Ammon's horn (tissue), 1 donor: ENCODE data around the gene CDH23.

Experiments used
- DNase-seq: peaks from one replicate; pipeline ENCODE4 v3.0.0-alpha.2; 2016; ENCODE audit warnings: low spot score

CDH23 gene

DNA sequence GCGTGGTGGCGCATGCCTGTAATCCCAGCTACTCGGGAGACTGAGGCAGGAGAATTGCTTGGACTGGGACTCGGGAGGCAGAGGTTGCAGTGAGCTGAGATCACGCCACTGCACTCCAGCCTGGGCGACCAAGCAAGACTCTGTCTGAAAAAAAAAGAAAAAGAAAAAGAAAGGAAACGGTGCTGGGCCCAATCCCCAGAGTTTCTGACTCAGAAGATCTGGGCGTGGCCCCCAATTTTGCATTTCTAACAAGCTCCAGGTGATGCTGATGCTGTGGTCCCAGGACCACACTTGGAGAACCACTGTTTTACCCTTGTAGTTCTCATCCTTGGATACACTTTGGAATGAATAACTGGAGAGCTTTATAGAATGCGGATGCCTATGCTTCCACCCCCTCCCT is 243.9 kb downstream of the CDH23 start:
- DNase-seq: no peak

DNA sequence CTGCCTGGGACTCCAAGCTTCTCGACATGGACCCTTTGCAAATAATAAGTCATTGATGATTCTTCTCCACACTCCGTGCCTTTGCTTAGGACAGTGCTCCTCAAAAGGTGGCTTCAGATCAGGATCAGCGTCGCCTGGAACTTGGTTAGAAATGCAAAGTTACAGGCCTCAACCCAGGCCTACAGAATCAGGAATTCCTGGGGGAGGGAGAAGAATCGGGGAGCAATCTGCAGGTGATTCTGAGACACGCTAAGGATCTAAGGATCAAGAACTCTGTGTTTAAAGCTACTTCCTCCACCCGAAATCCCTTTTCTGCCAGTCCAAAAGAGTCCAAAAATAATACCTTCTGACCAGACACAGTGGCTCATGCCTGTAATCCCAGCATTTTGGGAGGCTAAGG is 244.7 kb downstream of the CDH23 start:
- DNase-seq: no peak

DNA sequence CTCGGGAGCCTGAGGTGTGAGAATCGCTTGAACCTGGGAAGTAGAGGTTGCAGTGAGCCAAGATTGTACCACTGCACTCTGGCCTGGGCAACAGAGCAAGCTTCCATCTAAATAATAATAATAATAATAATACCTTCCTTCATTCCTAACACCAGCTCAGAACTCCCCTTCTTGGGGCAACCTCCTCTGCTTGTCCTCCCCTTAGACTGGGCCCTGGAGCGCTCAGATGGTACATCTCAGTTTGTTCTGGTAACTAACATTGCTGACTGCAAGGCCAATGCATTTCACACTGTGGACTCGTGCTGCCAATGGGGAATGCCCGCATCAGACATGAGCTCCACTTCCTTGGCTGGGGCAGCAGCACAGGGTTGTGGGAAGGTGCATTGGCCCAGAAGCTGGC is 245.3 kb downstream of the CDH23 start:
- no peak for DNase-seq

DNA sequence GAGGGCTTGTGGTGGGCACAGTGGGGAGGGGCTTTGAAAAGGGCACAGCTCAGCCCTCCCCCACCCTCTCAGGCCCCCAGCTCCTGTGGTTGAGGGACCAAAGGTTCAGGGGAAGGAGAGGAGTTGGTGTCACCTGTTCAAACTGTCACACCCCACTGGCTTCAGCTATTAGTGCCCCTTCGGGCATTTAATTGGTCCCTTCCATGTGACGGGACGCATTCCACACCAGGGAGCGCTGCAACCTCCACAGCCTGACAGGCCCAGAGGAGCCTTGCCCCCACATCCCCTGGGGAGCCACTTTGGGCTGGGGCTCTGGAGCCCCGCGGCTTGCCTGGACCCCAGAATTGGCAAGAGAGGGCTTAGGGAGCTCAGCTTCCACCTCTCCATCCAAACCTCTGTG is 247.2 kb downstream of the CDH23 start:
- no peak for DNase-seq

DNA sequence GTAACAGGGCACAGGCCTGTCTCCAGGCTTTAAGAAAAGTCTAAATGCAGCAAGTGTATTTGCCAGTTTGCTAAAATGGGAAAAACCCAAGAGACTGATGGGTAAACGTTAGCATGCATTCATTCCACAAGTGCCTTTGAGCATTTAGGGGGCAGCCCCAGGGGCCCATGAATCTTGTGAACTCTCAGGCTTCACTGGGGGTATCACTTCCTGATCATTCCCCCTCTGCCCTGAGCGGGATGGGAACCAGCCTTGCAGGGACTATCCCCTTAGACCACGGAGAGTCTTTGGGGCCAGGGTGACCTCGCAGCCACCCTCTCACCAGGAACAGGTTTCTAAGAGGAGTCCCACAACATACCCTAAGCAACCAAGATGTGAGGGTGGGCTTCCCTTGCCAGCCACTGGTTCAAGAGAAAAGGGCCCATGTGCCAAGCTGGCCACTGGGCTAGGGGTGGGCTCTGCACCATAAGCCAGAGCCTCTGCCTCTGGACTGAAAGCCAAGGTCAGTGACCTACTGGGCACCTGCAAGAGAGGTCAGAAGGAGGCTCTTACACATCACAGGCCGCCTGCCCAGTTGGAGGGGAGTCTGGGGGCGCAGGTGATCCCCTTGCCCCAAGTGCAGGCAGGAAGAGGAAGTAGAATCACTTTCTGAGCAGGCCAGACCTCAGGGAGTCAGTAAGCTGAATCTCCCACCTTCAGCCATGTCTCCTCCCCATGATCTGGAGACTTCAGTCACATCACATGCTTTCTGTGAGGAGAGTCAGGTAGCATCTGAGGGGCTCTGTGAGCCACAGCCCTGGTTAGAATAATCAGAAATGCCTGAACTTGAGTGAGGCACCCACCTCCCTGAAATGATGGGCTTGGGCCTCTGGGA is 247.8 kb downstream of the CDH23 start:
- no peak for DNase-seq

DNA sequence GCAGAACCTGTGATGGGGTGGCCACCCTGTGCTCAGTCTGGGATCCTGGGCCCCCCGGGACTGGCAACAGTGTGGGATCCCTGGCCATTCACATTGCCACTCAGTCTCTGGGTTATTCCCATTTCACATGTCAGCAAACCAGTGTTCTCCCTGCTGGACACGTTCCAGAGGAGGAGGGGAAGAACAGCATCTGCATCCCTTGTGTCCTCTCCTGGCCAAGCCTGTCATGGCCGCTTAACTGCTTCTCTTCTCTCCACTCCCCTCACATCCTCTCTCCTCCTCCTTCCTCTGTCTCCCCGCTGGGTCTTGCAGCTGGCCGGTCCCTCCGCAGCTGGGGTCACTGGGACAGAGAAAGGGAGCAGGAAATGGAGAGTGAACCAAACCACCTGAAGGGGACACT is 248.5 kb downstream of the CDH23 start:
- DNase-seq: no peak

DNA sequence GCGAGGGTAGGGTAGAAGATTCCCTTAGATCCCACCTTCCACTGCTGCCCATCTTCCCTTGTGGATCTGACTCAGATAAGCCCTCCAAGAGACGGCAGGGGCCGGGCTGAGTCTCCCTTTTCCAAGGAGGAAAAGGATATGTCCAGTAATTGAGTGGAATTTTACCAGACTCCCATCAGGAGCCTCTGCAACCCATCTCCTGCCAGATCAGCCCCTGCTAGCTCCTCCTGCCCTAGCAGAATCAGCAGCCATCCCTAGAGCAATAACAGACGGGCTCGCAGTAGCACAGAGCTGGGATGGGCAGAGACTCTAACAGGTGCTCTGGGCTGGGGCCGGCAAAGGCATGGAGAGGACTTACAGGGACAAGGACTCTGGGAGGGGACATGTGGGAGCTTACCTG is 249.3 kb downstream of the CDH23 start:
- DNase-seq: no peak

DNA sequence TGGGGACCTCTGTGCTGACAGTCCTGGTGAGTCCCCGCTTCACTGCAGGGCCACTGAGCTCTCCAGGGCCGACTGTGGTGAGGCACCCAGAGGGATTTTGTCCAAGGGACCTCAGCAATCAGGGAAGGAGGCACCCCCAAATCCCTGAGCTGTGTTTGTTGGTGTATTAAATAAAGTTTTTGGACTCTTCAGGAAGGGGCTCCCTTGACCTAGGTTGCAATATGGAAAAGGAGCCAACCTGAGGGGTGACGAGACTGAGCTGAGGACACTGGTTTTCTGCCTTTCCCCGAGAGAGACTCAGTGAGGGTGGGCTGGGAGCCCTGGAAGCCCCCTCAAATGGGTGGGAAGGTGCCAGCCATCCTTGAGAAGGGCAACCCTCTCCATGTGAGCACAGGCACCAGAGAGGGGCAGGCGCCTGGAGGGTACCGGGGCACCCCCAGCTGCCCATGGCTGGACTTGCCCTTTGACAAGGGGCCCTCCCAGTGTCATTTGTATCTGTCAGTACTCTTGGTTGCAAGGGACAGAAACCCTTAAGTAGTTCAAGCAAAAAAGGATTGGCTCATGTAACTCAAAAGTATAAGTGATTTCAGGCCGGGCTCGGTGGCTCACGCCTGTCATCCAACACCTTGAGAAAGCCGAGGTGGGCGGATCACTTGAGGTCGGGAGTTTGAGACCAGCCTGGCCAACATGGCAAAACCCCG is 250.0 kb downstream of the CDH23 start:
- no peak for DNase-seq

DNA sequence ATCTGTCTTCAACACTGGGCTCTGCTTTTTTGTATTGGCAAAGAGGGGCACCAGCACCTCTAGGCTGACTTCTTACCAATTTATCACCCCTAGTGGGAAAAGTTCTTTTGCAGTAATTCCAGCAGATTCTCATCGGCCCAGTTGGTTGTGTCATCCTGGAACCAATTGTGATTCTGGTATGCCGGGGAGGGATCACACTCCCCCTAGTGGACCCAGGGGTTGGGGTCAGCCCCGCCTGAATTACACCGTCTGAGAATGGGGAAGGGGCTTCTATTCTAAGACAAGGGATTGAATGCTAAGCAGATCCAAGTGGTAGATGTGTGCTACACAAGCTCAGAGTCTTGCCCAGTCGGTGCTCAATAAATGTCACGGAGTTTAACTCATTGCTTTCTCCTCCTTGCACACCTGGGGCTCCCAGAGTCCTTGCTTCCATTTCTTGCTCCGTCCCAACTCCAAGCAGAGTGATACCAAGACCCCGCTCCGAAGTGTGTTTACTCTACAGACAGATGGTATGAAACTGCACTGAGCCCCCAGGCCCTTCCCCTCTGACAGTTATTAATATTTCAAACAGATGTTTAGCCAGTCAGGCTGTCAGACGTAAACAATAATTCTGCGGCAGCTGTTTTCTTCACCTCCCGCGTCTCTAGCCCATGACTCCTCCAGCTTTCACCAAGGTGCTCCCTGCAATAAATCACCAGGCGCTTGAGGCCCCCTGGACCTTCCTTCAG is 251.0 kb downstream of the CDH23 start:
- no peak for DNase-seq

DNA sequence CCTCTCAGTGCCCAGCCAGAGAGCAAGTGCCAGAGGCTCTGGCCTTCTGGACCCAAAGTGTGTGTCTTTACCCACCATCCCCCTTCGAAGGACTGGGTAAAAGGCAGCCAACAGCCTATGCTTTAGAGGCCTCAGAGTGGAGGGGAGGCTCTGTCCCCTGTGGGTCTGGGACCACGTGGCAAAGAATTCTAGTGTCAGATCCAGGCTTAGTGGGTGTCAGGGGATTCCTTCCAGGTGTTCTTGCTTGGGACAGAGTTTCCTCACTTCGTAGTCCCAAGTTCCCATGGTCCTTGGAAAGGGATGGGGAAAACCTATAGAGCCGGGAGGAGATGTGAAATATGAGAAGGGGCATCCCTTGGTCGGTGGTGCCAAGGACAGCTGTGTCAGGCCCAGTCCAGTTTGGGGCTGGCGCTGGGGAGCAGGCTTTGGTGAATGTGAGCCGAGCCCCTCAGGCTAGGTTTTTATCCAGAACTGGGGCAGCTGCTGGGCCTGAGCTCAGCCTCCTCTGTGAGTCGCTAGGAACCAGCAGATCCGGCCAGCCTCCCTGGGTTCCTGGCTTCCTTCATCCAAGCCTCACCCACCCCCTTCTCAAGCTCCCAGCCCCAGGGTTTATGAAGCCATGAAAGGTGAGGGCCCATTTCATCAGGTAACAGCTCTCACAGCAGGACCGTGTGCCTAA is 251.7 kb downstream of the CDH23 start:
- no peak for DNase-seq

DNA sequence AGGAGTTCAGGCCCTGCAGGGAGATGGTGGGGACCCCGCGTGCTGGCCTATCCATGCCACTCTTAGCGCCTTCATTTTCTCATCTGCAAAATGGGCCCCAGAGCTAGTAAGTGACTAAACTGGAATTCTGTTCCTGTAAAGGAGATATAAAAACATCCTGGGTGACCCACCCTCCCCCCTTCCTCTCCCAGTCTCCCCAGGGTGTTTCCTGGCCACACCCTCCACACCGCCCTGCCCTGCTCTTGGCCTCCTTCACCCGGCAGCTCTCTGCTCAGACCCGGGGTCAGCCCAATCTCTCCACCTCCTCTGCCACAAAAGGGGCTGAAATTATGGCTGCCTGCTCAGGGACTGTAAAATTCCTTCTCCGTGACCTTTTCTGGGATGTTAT is 252.2 kb downstream of the CDH23 start:
- DNase-seq: no peak

DNA sequence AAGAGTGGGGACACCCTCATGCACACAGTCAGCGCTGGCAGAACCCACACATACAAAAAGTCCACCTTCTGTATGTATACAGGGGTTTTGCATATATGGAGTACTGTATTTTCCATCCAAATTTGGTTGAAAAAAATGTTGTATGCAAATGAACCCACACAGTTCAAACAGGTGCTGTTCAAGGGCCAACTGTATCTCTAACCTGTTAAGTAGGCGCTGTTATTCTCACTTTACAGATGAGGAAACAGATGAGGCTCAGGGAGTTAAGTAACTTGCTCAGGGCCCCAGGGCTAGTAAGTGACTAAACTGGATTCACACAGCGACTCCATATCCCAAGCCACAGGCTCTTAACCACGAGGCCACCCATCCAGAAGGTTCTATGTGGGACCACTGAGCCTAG is 252.9 kb downstream of the CDH23 start:
- no peak for DNase-seq

DNA sequence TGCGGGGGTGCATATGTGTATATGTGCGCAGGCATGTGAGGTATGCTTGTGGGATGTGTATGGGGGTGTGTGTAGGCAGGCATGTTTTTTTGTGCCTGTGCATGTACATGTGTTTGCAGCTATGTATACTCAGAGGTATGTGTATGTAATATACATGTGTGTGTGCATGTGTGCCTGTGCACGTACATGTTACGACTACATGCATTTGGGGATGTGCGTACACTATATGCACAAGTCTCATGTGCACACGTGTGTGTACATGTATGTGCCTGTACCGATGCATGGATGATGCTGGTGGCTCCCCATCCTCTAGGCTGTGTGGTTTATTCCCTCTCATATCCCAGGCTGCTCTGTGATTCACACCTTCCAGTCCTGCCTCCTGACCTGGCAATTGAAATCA is 253.7 kb downstream of the CDH23 start:
- no peak for DNase-seq

DNA sequence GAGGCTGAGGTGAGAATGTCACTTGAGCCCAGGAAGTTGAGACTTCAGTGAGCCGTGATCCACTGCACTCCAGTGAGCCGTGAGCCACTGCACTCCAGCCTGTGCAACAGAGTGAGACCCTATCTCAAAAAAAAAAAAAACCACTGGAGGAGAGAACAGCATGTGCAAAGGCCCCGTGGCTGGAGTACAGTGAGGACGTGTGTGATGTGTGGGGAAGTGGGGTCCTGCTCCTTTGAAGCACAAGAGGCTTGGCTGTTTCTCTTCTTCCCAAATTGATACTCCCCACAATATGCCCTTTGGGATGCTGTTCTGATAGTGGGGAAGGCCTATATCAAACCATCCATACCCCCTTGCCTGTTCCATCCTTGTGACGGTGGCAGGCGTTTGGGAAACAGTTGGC is 254.7 kb downstream of the CDH23 start:
- no peak for DNase-seq

DNA sequence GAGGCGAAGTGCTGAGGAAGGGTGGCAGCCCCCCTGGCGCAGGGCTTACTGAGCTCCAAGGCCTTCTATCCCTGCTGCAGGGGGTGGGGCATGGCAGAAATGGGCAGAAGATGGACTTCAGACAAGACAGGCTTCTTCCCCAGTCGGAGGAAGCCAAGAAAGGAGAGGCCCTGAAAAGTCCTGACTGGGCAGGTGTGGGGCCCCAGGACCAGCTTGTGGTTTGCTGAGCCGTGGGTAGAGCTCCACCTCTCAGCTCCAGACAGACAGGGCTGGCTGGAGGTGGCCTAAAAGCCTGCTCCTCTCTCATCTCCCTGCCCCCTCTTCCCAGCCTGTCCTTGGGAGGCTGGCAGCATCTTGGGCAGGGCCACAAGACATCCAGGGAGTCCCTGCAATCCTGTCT is 255.2 kb downstream of the CDH23 start:
- no peak for DNase-seq

DNA sequence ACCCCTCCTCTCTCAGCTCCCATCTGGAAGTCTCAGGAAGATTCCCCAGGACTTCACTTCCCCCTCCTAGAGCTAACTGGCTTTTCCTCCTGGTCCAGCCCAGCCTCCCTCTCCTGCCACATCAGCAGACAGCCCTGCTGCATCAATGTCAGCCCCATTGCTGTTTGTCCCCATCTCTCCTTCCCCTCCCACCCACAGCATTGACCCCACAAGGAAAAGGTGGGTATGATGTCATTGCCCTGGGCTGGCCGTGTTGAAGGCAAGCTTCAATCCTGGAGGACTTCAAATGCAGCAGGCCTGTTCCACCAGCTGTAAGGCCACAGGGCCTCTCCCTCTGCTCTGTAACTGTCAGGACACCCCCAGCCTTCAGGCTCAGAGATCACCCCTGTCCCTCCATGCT is 256.3 kb downstream of the CDH23 start:
- DNase-seq: no peak

DNA sequence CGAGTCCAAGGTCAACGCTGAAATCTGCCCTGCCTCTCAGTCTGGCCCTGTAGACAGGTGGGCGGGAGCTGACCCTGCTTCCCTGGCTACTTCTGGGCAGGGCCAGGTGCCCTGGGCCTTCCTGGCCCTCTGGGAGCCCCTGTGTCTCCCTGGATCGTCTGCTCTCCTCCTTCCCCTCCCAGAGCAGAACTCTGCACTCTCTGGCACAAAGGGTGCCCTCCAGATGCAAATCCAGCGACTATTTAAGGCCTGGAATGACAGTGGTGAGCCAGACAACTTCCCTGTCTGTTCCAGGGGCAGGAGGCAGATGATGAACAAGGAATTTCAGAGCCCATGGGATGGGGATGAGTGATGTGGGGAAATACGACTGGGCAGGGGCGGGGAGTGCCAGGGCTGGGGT is 259.5 kb downstream of the CDH23 start:
- no peak for DNase-seq

DNA sequence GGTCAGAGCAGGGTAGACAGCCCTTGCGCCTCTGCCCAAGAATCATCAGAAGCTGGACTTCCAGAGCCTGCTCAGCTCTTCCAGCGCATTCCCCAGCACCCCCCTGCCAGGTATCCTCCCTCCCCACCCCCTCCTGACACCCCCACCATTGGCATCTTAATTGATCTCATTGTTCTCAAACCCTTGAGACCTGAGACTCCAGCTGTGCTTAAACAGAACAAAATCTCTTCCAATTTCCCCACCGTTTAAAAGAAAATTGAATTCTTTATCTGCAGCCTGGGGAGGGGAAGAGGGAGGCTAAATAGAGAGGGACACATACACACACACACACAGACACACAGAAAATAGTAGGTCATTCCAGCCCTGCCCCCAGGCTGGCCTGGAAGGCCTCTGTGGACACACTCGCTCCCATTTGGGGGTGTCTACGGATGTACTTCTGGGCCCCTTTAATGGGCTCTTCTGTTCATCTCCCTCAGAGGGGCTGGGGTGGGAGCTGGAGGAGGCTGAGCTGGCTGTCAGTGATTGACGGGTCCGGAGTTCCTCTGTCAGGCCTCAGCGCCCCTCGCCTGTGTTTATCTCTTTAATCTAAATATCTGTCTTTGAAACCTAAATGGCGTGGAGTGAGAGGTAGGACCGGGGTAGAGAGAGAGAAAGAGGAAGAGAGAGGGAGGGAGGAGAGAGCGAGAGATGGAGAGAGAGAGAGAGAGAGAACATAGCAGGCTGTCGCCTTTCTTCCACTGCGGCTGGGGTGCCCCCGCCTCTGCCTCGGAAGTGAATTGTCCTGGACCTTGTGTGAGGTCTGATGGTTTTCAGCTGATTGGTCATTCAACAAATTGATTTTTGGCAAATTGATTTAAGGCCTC is 261.1 kb downstream of the CDH23 start:
- no peak for DNase-seq

DNA sequence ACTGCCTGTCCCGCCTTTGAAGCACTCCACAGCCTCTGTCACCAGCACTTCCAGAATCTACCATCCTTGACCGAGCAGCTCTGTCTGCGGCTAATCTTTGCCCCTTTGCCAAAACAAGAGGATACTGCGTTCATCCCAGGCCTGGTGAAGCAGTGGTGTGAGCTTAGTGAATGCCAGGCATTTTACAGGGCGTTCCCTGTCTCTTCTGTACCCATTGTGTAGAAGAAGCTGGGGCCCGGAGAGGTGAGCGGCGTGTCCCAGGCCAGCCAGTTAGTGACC is 261.7 kb downstream of the CDH23 start:
- no peak for DNase-seq

DNA sequence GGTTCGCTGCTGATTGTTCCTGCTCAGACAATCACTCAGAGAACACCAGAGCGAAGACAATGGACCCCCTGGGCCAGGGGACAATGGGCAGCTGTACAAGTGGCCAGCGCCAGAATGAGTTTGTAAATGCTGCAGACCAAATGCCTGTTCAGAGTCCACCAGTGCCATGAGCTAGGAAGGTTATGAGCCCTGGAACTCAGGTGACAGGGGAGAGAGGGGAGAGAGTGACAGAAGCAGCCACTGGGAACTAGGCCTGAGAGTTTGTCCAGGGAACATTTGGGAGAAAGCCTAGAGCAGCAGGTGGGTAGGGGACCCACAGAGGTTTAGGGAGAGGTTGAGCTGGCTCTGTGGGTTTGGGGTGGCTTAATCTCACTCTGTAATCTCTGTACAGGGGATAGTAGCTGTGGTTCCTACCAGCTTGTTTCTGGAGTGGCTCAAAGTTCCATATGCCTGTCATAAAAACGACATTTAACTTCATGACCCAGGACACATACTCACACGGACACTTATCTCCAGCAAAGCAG is 262.5 kb downstream of the CDH23 start:
- DNase-seq: no peak

DNA sequence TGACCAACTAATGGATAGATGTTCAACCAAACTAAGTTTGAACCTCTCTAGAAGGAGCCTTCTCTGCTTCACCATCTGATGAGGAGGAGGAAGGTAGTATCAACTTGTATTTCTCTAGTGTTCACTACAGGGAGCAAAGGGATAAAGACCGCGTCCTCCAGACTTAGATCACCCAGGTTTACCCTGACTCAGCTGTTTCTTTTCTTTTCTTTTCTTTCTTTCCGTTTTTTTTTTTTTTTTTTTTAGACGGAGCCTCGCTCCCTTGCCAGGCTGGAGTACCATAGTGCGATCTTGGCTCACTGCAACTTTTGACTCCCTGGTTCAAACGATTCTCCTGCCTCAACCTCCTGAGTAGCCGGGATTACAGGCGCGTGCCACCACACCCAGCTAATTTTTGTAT is 263.0 kb downstream of the CDH23 start:
- no peak for DNase-seq

DNA sequence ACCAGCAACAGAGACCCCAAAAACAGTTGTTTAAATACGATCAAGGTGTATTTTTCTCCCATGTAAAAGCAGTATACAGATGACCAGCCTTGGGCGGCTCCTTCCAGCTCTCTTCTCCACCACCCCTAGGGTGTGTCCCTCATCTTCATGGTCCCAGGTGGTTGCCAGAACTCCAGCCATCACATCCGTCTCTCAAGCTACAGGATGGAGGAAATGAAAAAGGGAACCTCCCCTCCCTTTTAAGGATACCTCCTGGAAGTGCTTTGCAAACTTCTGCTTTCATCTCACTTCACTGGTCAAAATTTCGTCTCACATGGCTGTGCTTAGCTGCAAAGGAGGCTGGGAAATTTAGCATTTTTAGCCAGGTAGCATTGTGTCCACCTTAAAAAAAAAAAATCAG is 263.6 kb downstream of the CDH23 start:
- no peak for DNase-seq
